GM19328 (cell line): ENCODE results near the gene KDM4E.
"Not testable (repeated sequence)": the region's sequence is repeated elsewhere in the genome, so short reads cannot be mapped to it uniquely, and the experiment has no call there.

Experiments
- ATAC-seq: cut with Tn5 transposase; IDR thresholded peaks from one replicate; pipeline ENCODE4 v1.9.1; 2021; ENCODE audit warnings: mild to moderate bottlenecking, moderate library complexity; ENCODE audit not compliant: unreplicated experiment

The KDM4E gene

GRCh38 chr11:95049122-95049521, 24.1 kb downstream of the KDM4E start, which contains the start of gene KDM4F:
KDM4F (plus strand) TSS chr11:95049422.
- not testable (repeated sequence) for ATAC-seq

GRCh38 chr11:95050595-95051202, 25.6 kb downstream of the KDM4E start:
- no peak for ATAC-seq

- ATAC-seq: no peak
These were observed 29.3 kb downstream of the KDM4E start for GRCh38 chr11:95054356-95054755.

GRCh38 chr11:95055283-95055897, 30.3 kb downstream of the KDM4E start:
- ATAC-seq: peak; percentile 91

GRCh38 chr11:95057959-95058358, 32.9 kb downstream of the KDM4E start:
- ATAC-seq: no peak

GRCh38 chr11:95058621-95059020, 33.6 kb downstream of the KDM4E start:
- ATAC-seq: no peak

- no peak for ATAC-seq
These were observed 34.0 kb downstream of the KDM4E start for GRCh38 chr11:95059046-95059445.

GRCh38 chr11:95065336-95065735, 40.3 kb downstream of the KDM4E start:
- ATAC-seq: no peak

GRCh38 chr11:95066716-95067038, 41.6 kb downstream of the KDM4E start, which contains the start of gene SRSF8:
SRSF8 (plus strand) TSS chr11:95066919; CDS start chr11:95067227, 308 bp downstream.
- peak; percentile 36 for ATAC-seq

GRCh38 chr11:95067039-95067840, 42.2 kb downstream of the KDM4E start:
- ATAC-seq: peak; percentile 64

GRCh38 chr11:95067841-95068219, 42.8 kb downstream of the KDM4E start:
- no peak for ATAC-seq

GRCh38 chr11:95068549-95068948, 43.5 kb downstream of the KDM4E start:
- ATAC-seq: peak; percentile 59

- ATAC-seq: no peak
These were observed 45.4 kb downstream of the KDM4E start for GRCh38 chr11:95070471-95070870.

- ATAC-seq: no peak
These were observed 47.9 kb downstream of the KDM4E start for GRCh38 chr11:95072948-95073347.

- no peak for ATAC-seq
These were observed 49.9 kb downstream of the KDM4E start for GRCh38 chr11:95074792-95075563.

GRCh38 chr11:95076416-95076815, 51.4 kb downstream of the KDM4E start:
- no peak for ATAC-seq

- ATAC-seq: no peak
These were observed 51.9 kb downstream of the KDM4E start for GRCh38 chr11:95076981-95077380.
